Endodermal cell (in vitro differentiated cells): ENCODE measurements around the gene ITGB1. TPM values are rescaled to one million over a fixed set of nuclear protein-coding genes. Genes with fewer than 3 reads are reported as not detected.
"Not testable (repeated sequence)": the region's sequence is repeated elsewhere in the genome, so short reads cannot be mapped to it uniquely, and the experiment has no call there.

ENCODE experiments used
- DNase-seq: peaks from one replicate; pipeline ENCODE4 v3.0.0-alpha.2; 2017
- H3K27ac ChIP-seq: 2 replicates; pipeline ENCODE4 v1.5.1; 2013; ENCODE audit warnings: mild to moderate bottlenecking, low read depth, low read length, moderate library complexity
- H3K27me3 ChIP-seq: 2 replicates; pipeline ENCODE4 v1.6.1; 2013; ENCODE audit warnings: mild to moderate bottlenecking, low read length, moderate library complexity; ENCODE audit not compliant: insufficient read depth, control insufficient read depth, poor library complexity, severe bottlenecking
- H3K36me3 ChIP-seq: 2 replicates; pipeline ENCODE4 v1.7.0; 2013; ENCODE audit warnings: mild to moderate bottlenecking, low read length, moderate library complexity; ENCODE audit not compliant: control insufficient read depth, insufficient read depth
- H3K4me1 ChIP-seq: one replicate; pipeline ENCODE4 v1.7.0; 2013; ENCODE audit warnings: low read length; ENCODE audit not compliant: control insufficient read depth, insufficient read depth
- H3K4me3 ChIP-seq: 2 replicates; pipeline ENCODE4 v1.5.1; 2013; ENCODE audit warnings: mild to moderate bottlenecking, low read length, moderate library complexity
- H3K9ac ChIP-seq: 2 replicates; pipeline ENCODE4 v1.6.1; 2013; ENCODE audit warnings: mild to moderate bottlenecking, low read length, moderate library complexity; ENCODE audit not compliant: poor library complexity, severe bottlenecking; ENCODE audit errors: extremely low read depth
- H3K9me3 ChIP-seq: 2 replicates; pipeline ENCODE4 v1.6.1; 2013; ENCODE audit warnings: mild to moderate bottlenecking, low read length, moderate library complexity; ENCODE audit not compliant: control insufficient read depth
- H3K27ac Mint-ChIP-seq: 2 replicates; pipeline ENCODE4 v1.8.0; 2020; ENCODE audit warnings: mixed read lengths
- H3K27me3 Mint-ChIP-seq: 2 replicates; pipeline ENCODE4 v1.8.0; 2021; ENCODE audit warnings: mild to moderate bottlenecking, mixed read lengths; ENCODE audit not compliant: insufficient read depth
- H3K36me3 Mint-ChIP-seq: 2 replicates; pipeline ENCODE4 v1.8.0; 2020; ENCODE audit warnings: low read depth, mixed read lengths
- H3K4me1 Mint-ChIP-seq: 2 replicates; pipeline ENCODE4 v1.8.0; 2020; ENCODE audit warnings: mixed read lengths
- H3K4me3 Mint-ChIP-seq: 2 replicates; pipeline ENCODE4 v1.8.0; 2020; ENCODE audit warnings: mild to moderate bottlenecking, moderate library complexity, mixed read lengths
- H3K9me3 Mint-ChIP-seq: 2 replicates; pipeline ENCODE4 v1.8.0; 2020; ENCODE audit warnings: mild to moderate bottlenecking, mixed read lengths
- CTCF ChIP-seq: fragments of 200-600 bp; sonication (generic); conservative IDR thresholded peaks from 2 replicates; pipeline ENCODE4 v1.5.0; 2021; ENCODE audit warnings: antibody characterized with exemption, mild to moderate bottlenecking
- WGBS, 2 experiments: methylation state at CpG; one replicate each; pipeline versions ENCODE4 v1.1.5 to v1.1.7; 2013; ENCODE audit warnings: missing lambda C conversion rate in 2 of 2, mixed read lengths in 1 of 2; ENCODE audit not compliant: insufficient coverage in 1 of 2, insufficient read length in 1 of 2; 5-methylcytosine and 5-hydroxymethylcytosine counted together
- total RNA-seq, 2 donors: library from RNA; stranded (reverse); fragmentation: NEBNext Ultra II Directional in 1 of 2; extraction: Animal tissue kit (Norgen Biotek cat#: 25700) in 1 of 2; gene quantifications; 2 replicates in 1 of 2; 3 replicates in 1 of 2; pipeline ENCODE4 v1.2.1, GENCODE V29; 2021

ITGB1 gene
- total RNA-seq, 2 donors from 2014 or later, result 239 to 285 TPM

- Mint-ChIP-seq H3K9me3 (peaks cover 5% of the 10 kb centered on the region), H3K4me3 (no peak overlapping the region), H3K27ac (no peak overlapping the region), H3K27me3 (no peaks in the 10 kb centered on the region), H3K36me3 (peaks cover 80% of the 10 kb centered on the region), H3K4me1 (peaks cover 7% of the 10 kb centered on the region)
- peaks cover 54% of the 10 kb centered on the region for H3K36me3 ChIP-seq
- H3K27ac ChIP-seq, result no peak overlapping the region
- no peak for DNase-seq
- H3K4me3 ChIP-seq, result no peak overlapping the region
- no peaks in the 10 kb centered on the region for H3K27me3 ChIP-seq
- no peak for TF ChIP-seq CTCF
- H3K9me3 ChIP-seq, result no peaks in the 10 kb centered on the region
- 91 to 94% methylated on average over 7 to 11 of the region's 11 CpGs for WGBS, 2 experiments
- no peaks in the 10 kb centered on the region for H3K4me1 ChIP-seq
- no peak overlapping the region for H3K9ac ChIP-seq
Observed at GRCh38 chr10:32911285-32912016, 46.6 kb downstream of the ITGB1 start.

GRCh38 chr10:32909970-32910369 lies 48.1 kb downstream of the ITGB1 start:
- WGBS, 2 experiments, result 93% methylated on average over 4 of the region's 7 CpGs; no CpG with 5 or more reads in 1 of the 2 experiments
- H3K36me3 ChIP-seq, result peaks cover 67% of the 10 kb centered on the region

DNA sequence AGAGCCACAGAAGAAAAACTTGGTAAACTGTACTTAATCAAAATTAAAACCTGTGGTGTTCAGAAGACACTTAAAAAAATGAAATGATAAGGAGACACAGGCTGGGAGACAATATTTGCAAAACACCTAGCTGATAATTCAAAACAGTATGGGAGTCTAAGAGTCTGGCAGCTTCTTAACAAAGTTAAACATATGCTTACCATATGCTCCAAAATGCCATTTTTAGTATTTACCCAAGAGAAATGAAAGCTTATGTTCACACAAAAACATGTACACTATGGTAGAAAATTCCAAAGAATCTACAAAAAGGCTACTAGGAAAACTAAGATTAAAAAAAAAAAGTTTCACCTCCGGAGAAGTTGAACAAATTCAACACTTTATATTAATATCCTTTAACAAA lies 48.6 kb downstream of the ITGB1 start:
- Mint-ChIP-seq H3K36me3 (peaks cover 64% of the 10 kb centered on the region), H3K9me3 (peaks cover 3% of the 10 kb centered on the region), H3K4me1 (peaks cover 7% of the 10 kb centered on the region), H3K27me3 (no peaks in the 10 kb centered on the region), H3K4me3 (no peak overlapping the region), H3K27ac (peak overlapping the region; percentile 71)
- H3K9ac ChIP-seq, result no peak overlapping the region
- H3K9me3 ChIP-seq, result no peaks in the 10 kb centered on the region
- WGBS, 2 experiments, result 90 to 100% methylated on average over 1 of the region's 1 CpG
- H3K4me1 ChIP-seq, result no peaks in the 10 kb centered on the region
- H3K27ac ChIP-seq, result no peak overlapping the region
- H3K27me3 ChIP-seq, result no peaks in the 10 kb centered on the region
- TF ChIP-seq CTCF, result no peak
- H3K36me3 ChIP-seq, result peaks cover 72% of the 10 kb centered on the region
- H3K4me3 ChIP-seq, result no peak overlapping the region
- no peak for DNase-seq

More at GRCh38 chr10:32909970-32910369, 48.1 kb downstream of the ITGB1 start:
- not testable (repeated sequence) for DNase-seq, H3K27me3 ChIP-seq, H3K4me3 ChIP-seq, H3K4me1 Mint-ChIP-seq, H3K9me3 Mint-ChIP-seq, H3K9ac ChIP-seq, H3K27ac Mint-ChIP-seq, H3K9me3 ChIP-seq, H3K4me3 Mint-ChIP-seq, H3K27ac ChIP-seq, H3K27me3 Mint-ChIP-seq, H3K4me1 ChIP-seq
- peaks cover 69% of the 10 kb centered on the region for H3K36me3 Mint-ChIP-seq
